Measurements from ENCODE around the gene BLOC1S2.
A peak's percentile ranks its signal among the peaks of the same experiment; 100 is the strongest.
"Not testable (repeated sequence)": the region's sequence is repeated elsewhere in the genome, so short reads cannot be mapped to it uniquely, and the experiment has no call there.

The BLOC1S2 gene

GRCh38 chr10:100289641-100290040 lies 3.2 kb upstream of the BLOC1S2 start:
- DNase-seq, result no peak

- DNase-seq, result no peak
Measured at GRCh38 chr10:100288196-100288595, 1.7 kb upstream of the BLOC1S2 start.

DNA sequence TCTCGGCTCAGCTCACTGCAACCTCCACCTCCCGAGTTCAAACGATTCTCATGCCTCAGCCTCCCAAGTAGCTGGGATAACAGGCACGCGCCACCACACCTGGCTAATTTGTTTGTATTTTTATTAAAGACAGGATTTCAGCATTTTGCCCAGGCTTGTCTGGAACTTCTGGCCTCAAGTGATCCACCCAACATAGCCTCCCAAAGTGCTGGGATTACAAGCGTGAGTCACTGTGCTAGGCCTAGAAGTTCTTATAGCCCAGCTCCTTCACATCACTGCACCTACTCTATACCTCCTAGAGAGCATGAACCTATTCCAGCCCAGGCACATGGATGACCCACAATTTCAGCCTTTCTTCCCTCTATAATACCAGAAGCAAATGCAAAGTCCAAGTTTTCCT lies 1.3 kb upstream of the BLOC1S2 start:
- no peak for DNase-seq

- peak; percentile 46 for DNase-seq
Measured at GRCh38 chr10:100285326-100285725, 1.2 kb downstream of the BLOC1S2 start.

DNA sequence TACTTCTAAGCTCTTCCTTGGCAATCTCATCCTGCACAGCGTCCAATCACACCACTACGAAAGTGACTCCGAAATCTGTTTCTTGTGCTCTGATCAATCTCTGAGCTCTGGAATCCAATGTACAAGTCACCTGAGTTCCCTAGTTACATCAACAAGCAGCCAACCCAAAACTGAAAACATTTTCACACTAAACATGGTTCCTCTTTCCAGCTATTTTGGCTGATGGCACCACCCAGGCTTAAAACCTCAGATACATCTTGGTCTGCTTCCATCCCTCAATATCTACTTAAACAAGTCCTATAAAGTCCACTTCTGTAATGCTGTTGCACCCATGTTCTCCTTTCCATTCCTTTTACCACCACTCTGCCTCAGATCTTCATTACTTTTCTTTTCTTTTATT lies 3.6 kb downstream of the BLOC1S2 start:
- peak; percentile 37 for DNase-seq

DNA sequence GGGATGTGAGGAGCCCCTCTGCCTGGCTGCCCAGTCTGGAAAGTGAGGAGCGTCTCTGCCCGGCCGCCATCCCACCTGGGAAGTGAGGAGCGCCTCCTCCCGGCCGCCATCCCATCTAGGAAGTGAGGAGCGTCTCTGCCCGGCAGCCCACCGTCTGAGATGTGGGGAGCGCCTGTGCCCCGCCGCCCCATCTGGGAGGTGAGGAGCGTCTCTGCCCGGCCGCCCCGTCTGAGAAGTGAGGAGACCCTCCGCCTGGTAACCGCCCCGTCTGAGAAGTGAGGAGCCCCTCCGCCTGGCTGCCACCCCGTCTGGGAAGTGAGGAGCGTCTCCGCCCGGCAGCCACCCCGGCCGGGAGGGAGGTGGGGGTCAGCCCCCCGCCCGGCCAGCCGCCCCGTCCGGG lies 9.5 kb downstream of the BLOC1S2 start:
- not testable (repeated sequence) for DNase-seq

GRCh38 chr10:100267239-100268104 lies 19.0 kb downstream of the BLOC1S2 start, which contains the start of gene CWF19L1:
CWF19L1 (minus strand) TSS chr10:100267638; CDS start chr10:100267593, 45 bp downstream.
- DNase-seq, result peak; percentile 87

GRCh38 chr10:100265821-100266485 lies 20.5 kb downstream of the BLOC1S2 start:
- no peak for DNase-seq

DNA sequence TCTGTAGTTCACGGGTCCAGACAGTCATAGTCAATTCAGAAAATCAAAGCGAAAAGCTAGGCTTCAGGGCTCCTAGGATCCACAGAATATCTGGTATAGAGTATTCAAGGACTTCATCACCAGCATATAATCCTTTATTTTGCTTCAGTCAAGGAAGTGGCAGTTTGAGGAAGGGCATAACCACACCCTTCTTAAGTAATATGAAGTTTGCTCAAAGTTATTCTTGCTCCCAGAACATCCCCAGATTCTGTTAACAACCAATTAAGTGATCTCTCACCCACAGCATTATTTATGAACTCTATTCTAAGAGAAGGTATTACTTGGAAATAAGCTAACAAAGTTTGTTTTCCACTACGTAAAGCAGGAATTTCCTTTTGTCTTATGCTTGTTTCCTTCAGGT lies 32.3 kb downstream of the BLOC1S2 start:
- no peak for DNase-seq

GRCh38 chr10:100253041-100253440 lies 33.4 kb downstream of the BLOC1S2 start:
- DNase-seq, result peak; percentile 33

- no peak for DNase-seq
Measured at GRCh38 chr10:100248820-100249219, 37.7 kb downstream of the BLOC1S2 start.

DNA sequence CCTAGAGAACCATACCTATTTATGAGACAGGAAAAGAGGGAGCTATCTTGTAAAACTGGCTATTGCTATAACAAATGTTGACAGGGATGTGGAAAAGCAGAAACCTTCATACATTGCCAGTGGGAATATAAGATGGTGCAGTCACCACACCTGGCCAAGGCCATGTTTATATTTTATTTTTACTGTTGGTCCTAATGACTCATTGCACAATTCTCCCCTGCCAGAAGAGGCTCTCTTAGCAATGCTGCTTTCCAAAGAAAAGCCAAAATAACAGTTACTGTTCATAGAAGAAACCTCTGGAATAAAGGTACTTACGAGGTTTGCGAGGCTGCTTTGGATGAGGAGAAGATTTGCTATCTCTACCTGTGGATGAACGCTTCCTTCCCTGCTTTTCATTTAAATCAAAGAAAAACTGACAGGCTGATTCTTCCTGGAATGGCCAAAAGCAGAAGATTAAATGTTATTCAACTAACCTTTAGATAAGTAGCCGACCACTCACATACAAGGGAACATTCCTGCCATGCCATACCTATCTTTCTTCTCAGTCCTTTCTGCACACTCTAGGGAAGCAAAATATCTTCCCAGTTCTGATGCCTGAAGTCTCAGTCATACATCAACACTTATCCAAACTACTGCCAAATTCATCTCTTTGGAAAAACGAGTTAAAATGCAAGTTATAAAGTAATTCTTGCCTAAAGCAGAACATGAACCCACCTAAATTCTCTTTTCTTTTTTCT lies 40.8 kb downstream of the BLOC1S2 start:
- no peak for DNase-seq

DNA sequence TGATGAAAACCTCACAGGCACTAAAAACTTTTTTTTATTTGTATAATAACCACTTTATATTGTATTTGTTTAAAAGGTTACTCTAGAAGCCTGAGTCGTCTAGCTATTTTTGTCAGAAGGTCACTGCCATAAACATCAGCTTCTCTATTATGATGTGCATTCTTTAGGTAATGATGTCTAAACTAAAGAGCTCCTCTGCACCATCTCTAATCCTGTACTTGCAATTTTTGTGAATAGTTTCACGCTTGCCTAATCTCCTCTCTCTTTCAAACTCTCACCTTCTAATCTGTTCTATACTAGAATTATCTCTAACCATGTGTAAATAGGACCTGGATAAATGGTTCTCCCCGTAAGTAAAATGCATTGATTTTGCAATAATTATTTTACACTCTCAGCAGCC lies 46.6 kb downstream of the BLOC1S2 start:
- no peak for DNase-seq

GRCh38 chr10:100238429-100238828 lies 48.1 kb downstream of the BLOC1S2 start:
- no peak for DNase-seq

GRCh38 chr10:100232101-100232500 lies 54.4 kb downstream of the BLOC1S2 start:
- no peak for DNase-seq

DNA sequence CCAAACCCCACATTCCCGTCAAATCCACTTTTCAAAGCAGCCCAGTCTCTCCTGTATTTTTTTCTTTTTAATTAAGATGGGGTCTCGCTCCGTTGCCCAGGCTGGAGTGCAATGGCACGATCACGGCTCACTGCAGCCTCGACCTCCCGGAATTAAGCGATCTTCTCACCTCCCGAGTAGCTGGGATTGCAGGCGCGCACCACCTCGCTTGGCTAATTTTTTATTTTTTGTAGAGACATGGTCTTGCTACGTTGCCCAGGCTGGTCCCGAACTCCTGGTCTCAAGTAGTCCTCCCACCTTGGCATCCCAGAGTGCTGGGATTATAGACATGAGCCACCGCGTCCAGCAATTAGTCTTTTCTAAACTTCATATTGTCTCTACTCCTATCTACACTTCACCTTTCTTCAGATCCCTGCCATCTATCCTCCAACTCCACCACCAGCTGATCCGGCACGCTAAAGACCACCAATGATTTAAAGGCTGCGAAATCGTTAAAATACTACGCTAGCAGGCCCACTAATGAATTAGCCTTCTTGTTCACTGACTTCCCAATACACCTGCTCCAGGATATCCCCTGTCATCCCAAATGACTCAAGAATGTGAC lies 56.6 kb downstream of the BLOC1S2 start:
- DNase-seq, result no peak

- DNase-seq, result no peak
Measured at GRCh38 chr10:100223879-100224278, 62.6 kb downstream of the BLOC1S2 start.

Measured in suppressor macrophage treated with lipopolysaccharide for 4 hours (primary cell).